HG03039 (cell line): ENCODE data around the gene NLE1.
A peak's percentile ranks its signal among the peaks of the same experiment; 100 is the strongest.

Experiments
- ATAC-seq: cut with Tn5 transposase; IDR thresholded peaks from one replicate; pipeline ENCODE4 v1.9.1; 2021; ENCODE audit warnings: mild to moderate bottlenecking, moderate library complexity; ENCODE audit not compliant: unreplicated experiment

NLE1 gene

DNA sequence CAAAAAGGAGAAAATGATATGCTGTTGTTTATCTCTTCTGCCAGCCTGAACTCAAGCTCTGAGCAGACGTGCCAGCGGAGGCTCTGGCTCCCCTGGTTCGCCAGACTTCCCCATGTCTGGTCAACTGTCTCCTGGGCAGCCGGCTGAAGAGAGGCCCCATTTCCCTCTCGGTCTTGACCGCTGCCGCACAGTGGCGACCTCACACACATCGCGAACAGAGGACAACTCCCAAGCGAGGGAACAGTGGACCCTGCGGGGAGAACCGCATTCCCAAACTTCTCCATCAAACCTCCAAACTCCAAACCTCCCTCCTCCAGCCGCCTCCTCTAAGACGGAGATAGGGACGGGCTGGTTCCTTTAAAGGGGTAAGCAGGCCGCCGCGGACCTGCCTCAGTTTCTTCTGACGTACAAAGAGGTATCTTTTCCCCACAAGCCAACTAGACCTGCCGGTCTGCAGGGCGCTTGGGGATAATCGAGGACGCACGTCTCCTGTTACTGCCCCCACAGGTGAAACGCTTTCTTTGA is 53.7 kb downstream of the NLE1 start:
- peak; percentile 8 for ATAC-seq

DNA sequence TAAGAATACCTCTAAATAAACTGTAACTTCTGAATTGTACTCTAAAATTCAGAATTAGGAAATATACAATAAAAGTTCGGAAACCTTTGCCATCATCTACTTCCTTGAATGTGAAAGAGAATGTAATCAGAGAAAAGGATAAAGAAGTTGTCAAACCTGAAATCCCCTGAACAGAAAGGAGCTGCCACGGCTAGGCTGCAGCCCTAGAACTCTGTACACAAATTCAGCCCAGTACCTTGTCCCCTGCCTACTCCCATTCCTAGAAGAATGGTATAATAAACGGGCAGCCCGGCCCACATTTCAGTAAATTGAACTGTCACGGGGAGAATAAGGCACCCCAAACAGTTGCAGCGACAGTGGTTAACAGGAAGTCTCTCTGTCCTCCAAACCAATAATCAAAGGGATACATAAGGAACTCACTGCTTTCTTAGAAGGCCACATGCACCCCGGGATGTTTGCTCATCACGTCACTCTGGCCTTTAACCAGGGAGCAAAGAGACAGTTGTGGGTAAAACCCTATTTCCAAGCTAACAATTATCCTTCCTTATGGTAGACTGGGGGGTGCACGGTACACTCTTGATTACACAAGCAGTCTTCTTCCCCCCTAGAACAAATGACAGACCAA is 54.3 kb downstream of the NLE1 start:
- ATAC-seq = no peak

DNA sequence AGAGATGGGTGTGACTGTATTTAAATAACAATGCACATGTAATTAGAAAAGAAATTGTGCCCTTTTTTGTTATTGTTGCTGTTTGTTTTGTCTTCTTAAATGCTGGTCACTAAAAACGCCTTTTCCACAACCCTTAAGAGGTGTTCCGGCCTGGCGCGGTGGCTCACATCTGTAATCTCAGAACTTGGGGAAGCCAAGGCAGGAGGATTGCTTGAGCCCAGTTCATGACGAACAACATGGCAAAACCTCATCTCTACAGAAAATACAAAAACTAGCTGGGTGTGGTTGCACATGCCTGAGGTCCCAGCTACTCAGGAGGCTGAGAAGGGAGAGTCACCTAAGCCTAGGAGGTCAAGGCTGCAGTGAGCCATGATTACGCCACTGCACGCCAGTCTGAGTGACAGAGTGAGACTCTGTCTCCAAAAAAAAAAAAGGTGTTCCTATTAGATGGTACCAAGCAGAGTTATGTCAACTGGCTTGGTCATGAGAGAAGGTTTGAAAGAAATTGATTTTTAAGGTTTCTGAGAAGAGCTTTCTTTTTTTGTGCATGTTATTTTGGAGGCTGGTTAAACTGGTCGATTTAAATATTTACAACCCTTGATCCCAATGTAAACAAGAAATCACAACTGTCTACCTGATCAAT is 55.1 kb downstream of the NLE1 start:
- no peak for ATAC-seq

DNA sequence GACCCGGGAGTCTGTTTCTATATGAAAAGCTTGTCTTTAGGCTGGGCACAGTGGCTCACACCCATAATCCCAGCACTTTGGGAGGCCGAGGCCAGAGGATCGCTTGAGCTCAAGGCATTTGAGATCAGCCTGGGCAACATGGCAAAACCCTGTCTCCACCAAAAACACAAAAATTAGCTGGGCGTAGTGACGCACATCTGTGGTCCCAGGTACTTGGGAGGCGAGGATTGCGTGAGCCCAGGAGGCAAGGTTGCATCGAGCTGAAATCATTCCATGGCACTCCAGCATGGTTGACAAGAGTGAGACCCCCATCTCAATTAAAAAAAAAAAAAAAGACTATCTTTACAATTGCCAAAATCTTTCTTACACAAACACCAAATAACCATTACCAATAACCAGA is 55.9 kb downstream of the NLE1 start:
- ATAC-seq = no peak

DNA sequence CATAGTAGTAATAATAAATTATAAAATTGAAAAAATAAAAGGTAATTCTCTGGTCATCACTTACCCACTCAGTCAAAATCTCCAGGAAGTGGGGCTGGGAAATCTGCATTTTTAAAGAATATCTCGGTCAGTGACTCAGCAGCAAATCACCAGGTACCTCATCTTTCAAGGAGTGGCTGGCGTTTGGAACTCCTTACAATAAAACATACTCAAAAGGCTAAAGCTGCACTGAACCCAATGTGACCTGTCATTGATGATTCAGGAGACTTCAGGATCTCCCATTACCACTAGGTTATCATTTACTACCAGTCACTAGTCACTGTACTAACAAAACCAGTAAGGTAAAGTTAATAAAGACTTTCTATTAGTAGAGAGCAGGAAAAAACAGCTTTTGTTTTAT is 57.1 kb downstream of the NLE1 start:
- no peak for ATAC-seq

DNA sequence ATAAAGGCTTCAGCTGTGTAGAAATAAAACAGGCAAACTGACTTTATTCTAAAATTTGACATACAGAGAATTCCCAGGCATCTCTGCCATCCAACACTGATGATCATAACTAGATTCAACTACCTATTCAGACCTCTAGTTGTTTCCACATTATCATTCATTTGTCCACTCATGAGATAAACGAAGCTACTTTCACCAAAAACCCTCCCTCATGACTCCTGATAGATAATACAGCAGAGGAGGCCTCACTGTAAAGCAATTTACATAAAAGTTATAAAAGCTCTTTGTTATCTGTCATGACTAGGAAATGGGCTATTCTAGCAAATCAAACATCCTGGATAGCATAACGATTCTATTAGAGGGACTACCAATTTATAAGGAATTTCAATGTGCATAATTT is 59.0 kb downstream of the NLE1 start:
- no peak for ATAC-seq

DNA sequence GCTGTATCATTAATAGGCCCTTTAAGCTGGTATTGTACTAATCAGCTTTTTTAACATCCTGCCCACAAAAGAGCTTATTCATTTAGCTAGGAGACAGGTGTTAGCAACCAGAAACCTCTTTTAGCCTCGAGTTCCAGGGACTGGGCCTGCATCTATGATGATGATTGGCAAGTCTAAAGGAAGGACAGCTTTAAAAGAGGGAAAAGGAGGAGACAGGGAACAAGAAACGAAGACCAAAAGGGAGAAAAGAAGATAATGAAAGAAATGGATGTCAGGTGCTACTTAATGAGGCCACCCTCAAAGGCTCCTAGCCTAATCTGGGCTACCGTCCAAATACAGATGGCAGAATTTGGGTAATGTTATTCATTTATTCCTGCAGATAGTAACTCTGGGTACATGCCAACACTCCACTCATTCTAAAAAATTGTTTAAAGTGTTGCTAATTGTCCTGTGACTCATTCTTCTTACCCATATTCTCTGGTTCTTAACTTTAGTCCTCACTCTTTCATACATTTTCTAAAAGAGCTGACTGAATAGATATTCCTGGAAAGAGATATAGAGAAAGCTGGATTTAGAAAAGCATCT is 59.9 kb downstream of the NLE1 start:
- no peak for ATAC-seq

DNA sequence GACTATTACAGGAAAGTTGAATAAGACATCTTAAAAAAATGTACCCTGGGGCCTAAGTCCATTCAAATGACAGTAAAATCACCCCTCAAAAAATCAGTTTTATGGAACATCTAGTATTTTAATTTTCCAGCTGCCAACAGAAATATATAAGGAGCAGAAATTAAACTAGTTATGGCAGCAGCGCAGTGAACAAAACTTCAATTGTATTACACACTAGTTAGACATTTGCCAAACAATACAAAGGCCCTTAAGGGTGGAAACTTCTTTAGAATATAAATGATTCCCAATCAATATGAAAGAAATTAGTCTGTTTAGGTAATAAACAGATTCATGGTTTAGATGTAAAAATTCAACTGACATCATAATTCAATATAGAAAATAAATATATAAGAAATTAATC is 60.5 kb downstream of the NLE1 start:
- no peak for ATAC-seq

DNA sequence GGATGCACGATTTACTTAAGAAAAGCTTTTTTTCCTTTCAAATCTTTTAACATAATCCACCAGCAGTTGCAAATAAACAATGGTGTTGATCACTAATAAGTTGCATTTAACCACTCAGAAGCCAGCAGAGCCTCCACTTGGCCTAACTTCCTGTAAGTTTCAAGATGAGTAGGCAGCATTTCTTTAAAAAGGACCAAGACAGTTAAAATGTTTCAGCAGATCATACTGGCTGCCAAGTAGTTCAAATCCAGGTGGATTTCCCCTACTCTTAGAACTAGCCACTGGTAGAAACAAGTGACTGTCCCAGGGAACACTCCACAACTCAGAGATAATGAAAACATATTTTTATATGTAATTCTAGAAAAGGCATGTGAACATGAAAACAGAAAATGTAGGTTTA is 61.6 kb downstream of the NLE1 start:
- no peak for ATAC-seq

DNA sequence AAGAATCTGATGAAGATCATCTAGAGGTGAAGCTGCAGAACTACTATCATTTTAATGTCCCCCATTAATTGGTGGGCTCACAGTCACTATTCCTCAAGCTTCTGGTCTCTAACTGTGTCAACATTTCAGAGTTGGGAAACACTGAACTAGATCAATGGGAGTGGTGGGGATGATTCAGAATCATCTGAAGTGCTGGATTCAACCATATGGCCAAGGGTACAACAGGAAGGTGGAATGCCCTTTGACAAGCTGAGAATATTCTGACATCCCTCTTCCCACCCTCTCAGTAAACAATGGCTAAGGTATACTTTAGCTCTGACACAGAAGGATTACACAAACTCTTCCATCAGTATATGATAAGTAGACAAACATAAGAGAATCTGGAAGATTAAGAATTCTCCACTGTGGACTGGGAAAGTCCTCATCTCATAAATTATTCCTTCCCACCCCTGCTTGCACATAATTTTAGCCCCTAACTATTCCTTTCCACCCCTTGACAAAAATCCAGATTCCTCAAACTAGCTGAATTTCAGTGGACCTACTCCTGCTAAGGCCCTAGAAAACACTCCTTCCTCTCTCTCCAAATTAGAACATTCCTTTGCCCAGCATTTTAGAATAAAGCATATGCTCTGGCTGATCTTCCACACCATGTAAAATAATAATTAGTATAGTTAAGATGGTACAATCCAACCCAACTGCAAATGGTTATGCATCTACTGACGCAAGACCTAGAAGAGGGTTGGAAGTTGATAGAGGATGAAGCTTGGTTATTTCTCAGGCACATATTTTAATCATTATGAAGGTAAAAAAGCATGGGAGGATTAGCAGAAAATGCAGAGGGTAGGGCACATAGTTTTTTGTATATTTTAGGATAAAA is 62.3 kb downstream of the NLE1 start:
- ATAC-seq = no peak
